ENCODE results near the gene CCNC.
"Not testable (repeated sequence)": the region's sequence is repeated elsewhere in the genome, so short reads cannot be mapped to it uniquely, and the experiment has no call there.

The CCNC gene

GRCh38 chr6:99602520-99603420, 34.3 kb upstream of the CCNC start:
- peak in 1 of 2 experiments; percentile 34 for DNase-seq

- DNase-seq: not testable (repeated sequence)
Measured at GRCh38 chr6:99594696-99595095, 26.2 kb upstream of the CCNC start.

GRCh38 chr6:99592900-99593299, 24.4 kb upstream of the CCNC start:
- no peak for DNase-seq

GRCh38 chr6:99591673-99592364, 23.4 kb upstream of the CCNC start:
- no peak for DNase-seq

GRCh38 chr6:99590728-99591672, 22.5 kb upstream of the CCNC start:
- DNase-seq: peak; percentile 24 to 25

GRCh38 chr6:99589907-99590493, 21.5 kb upstream of the CCNC start:
- no peak for DNase-seq

GRCh38 chr6:99589290-99589672, 20.8 kb upstream of the CCNC start:
- DNase-seq: no peak

GRCh38 chr6:99588618-99589289, 20.3 kb upstream of the CCNC start:
- peak; percentile 76 to 82 for DNase-seq

- DNase-seq: no peak
Measured at GRCh38 chr6:99587792-99588191, 19.3 kb upstream of the CCNC start.

GRCh38 chr6:99579781-99580180, 11.3 kb upstream of the CCNC start:
- no peak for DNase-seq

GRCh38 chr6:99575544-99576227, 7.2 kb upstream of the CCNC start:
- DNase-seq: no peak

- no peak for DNase-seq
Measured at GRCh38 chr6:99573980-99574617, 5.6 kb upstream of the CCNC start.

GRCh38 chr6:99563056-99563723, 5.3 kb downstream of the CCNC start:
- no peak for DNase-seq

GRCh38 chr6:99560668-99561067, 7.8 kb downstream of the CCNC start:
- no peak for DNase-seq

- no peak for DNase-seq
Measured at GRCh38 chr6:99559057-99559456, 9.4 kb downstream of the CCNC start.

- DNase-seq: no peak
Measured at GRCh38 chr6:99553888-99554287, 14.6 kb downstream of the CCNC start.

- DNase-seq: no peak
Measured at GRCh38 chr6:99550046-99550748, 18.3 kb downstream of the CCNC start.

- no peak for DNase-seq
Measured at GRCh38 chr6:99548706-99549105, 19.8 kb downstream of the CCNC start.

- no peak for DNase-seq
Measured at GRCh38 chr6:99547526-99547925, 20.9 kb downstream of the CCNC start.

GRCh38 chr6:99545442-99545841, 23.0 kb downstream of the CCNC start:
- DNase-seq: no peak

All from activated T-cell treated with anti-CD3 and anti-CD28 coated beads, Interleukin-2, amount 50 U/mL, for 48 hours (primary cell).